Aorta (tissue), 4 donors: Measurements from ENCODE around the gene DHX58. TPM values are rescaled to one million over a fixed set of nuclear protein-coding genes. Genes with fewer than 3 reads are reported as not detected.

ENCODE experiments used
- polyA plus RNA-seq, 2 donors: library from polyadenylated mRNA; stranded (reverse); fragments of 200-250 nt; gene quantifications; one replicate each; pipeline ENCODE4 v1.2.3, GENCODE V29; 2013
- total RNA-seq, 2 donors: library from RNA; stranded (reverse); fragmentation: NEBNext Ultra II Directional; extraction: Animal tissue kit (Norgen Biotek cat#: 25700); gene quantifications; one replicate each; pipeline ENCODE4 v1.2.1, GENCODE V29; 2021
- donor health status: healthy with polysubstance abuse.
- donor health status: Bipolar disorder and iron deficiency.
- donor health status: DM: no; HTN: no; CAD: no.
- donor health status: DM: yes; HTN: yes; CAD: no.

Gene DHX58
- total and polyA plus RNA-seq, 4 donors: 3.6 to 45.5 (median 18.0) TPM

Other genes with a start within 250 kb of the DHX58 start
- gene KLHL11, start 247.3 kb downstream of the DHX58 start, total RNA-seq: 10 to 100 TPM; 11.9 TPM
- gene KLHL11, start 247.3 kb downstream of the DHX58 start, polyA plus RNA-seq: 1 to 10 TPM; 1.0 to 1.8 TPM
- 100 to 1,000 TPM in 1 of 2 donors, 10 to 100 TPM in 1; 84.5 to 106 TPM for gene ACLY, start 193.8 kb downstream of the DHX58 start, total RNA-seq
- gene ACLY, start 193.8 kb downstream of the DHX58 start, polyA plus RNA-seq: 10 to 100 TPM; 14.8 to 26.4 TPM
- gene ODAD4, start 182.1 kb downstream of the DHX58 start, total RNA-seq: 1 to 10 TPM in 1 of 2 donors, under 1 TPM in 1; 0.81 to 1.4 TPM
- gene ODAD4, start 182.1 kb downstream of the DHX58 start, polyA plus RNA-seq: 1 to 10 TPM; 2.4 to 3.8 TPM
- gene CNP, start 145.9 kb downstream of the DHX58 start, total RNA-seq: 10 to 100 TPM; 50.2 to 59.3 TPM
- 10 to 100 TPM; 15.5 to 36.4 TPM for gene CNP, start 145.9 kb downstream of the DHX58 start, polyA plus RNA-seq
- gene DNAJC7, start 95.3 kb downstream of the DHX58 start, total RNA-seq: 10 to 100 TPM; 68.2 to 84.2 TPM
- 10 to 100 TPM; 74.3 to 74.4 TPM for gene DNAJC7, start 95.3 kb downstream of the DHX58 start, polyA plus RNA-seq
- 10 to 100 TPM; 25.3 to 28.5 TPM for gene NKIRAS2, start 92.6 kb downstream of the DHX58 start, total RNA-seq
- gene NKIRAS2, start 92.6 kb downstream of the DHX58 start, polyA plus RNA-seq: 10 to 100 TPM; 23.0 to 25.3 TPM
- gene C17orf113, start 62.1 kb downstream of the DHX58 start, total RNA-seq: under 1 TPM; 0.32 to 0.96 TPM
- under 1 TPM; 0.50 to 0.74 TPM for gene C17orf113, start 62.1 kb downstream of the DHX58 start, polyA plus RNA-seq
- not detected for gene ZNF385C, start 14.2 kb downstream of the DHX58 start, total RNA-seq
- under 1 TPM in 1 of 2 donors, not detected in 1; 0.49 TPM for gene ZNF385C, start 14.2 kb downstream of the DHX58 start, polyA plus RNA-seq
- 10 to 100 TPM; 24.8 to 49.3 TPM for gene KAT2A, start 8.7 kb upstream of the DHX58 start, total RNA-seq
- 100 to 1,000 TPM in 1 of 2 donors, 1 to 10 TPM in 1; 8.9 to 109 TPM for gene KAT2A, start 8.7 kb upstream of the DHX58 start, polyA plus RNA-seq
- not detected for gene HSPB9, start 10.1 kb upstream of the DHX58 start, total RNA-seq
- gene HSPB9, start 10.1 kb upstream of the DHX58 start, polyA plus RNA-seq: under 1 TPM; 0.15 to 0.63 TPM
- gene RAB5C, start 42.3 kb upstream of the DHX58 start, total RNA-seq: 100 to 1,000 TPM; 109 to 130 TPM
- gene RAB5C, start 42.3 kb upstream of the DHX58 start, polyA plus RNA-seq: 100 to 1,000 TPM; 122 to 156 TPM
- gene KCNH4, start 68.4 kb upstream of the DHX58 start, total RNA-seq: under 1 TPM; 0.15 to 0.32 TPM
- gene KCNH4, start 68.4 kb upstream of the DHX58 start, polyA plus RNA-seq: not detected
- not detected for gene HCRT, start 72.7 kb upstream of the DHX58 start, total RNA-seq
- not detected for gene HCRT, start 72.7 kb upstream of the DHX58 start, polyA plus RNA-seq
- 10 to 100 TPM; 17.3 to 26.0 TPM for gene GHDC, start 81.8 kb upstream of the DHX58 start, total RNA-seq
- 10 to 100 TPM; 13.1 to 27.5 TPM for gene GHDC, start 81.8 kb upstream of the DHX58 start, polyA plus RNA-seq
- 100 to 1,000 TPM in 1 of 2 donors, 10 to 100 TPM in 1; 78.0 to 106 TPM for gene STAT5B, start 163.7 kb upstream of the DHX58 start, total RNA-seq
- 10 to 100 TPM; 18.0 to 54.6 TPM for gene STAT5B, start 163.7 kb upstream of the DHX58 start, polyA plus RNA-seq
- gene STAT5A, start 175.8 kb upstream of the DHX58 start, total RNA-seq: 10 to 100 TPM; 42.1 to 63.2 TPM
- gene STAT5A, start 175.8 kb upstream of the DHX58 start, polyA plus RNA-seq: 10 to 100 TPM; 10.9 to 20.8 TPM